ENCODE results near the gene ELANE.

- TF ChIP-seq CTCF (IDR thresholded peaks at IDR 0.05) (no peak), POLR2AphosphoS5 (IDR thresholded peaks at IDR 0.05) (no peak), POLR2A (IDR thresholded peaks at IDR 0.05) (no peak)
These were observed 20.3 kb downstream of the ELANE start for GRCh38 chr19:872266-872951.

All from prostate gland (tissue), 2 donors.